GM19043 (cell line): ENCODE data around the gene PPFIA4.

Source experiments
- ATAC-seq: cut with Tn5 transposase; IDR thresholded peaks from one replicate; pipeline ENCODE4 v1.9.1; 2021; ENCODE audit warnings: low read depth; ENCODE audit not compliant: unreplicated experiment

The PPFIA4 gene

DNA sequence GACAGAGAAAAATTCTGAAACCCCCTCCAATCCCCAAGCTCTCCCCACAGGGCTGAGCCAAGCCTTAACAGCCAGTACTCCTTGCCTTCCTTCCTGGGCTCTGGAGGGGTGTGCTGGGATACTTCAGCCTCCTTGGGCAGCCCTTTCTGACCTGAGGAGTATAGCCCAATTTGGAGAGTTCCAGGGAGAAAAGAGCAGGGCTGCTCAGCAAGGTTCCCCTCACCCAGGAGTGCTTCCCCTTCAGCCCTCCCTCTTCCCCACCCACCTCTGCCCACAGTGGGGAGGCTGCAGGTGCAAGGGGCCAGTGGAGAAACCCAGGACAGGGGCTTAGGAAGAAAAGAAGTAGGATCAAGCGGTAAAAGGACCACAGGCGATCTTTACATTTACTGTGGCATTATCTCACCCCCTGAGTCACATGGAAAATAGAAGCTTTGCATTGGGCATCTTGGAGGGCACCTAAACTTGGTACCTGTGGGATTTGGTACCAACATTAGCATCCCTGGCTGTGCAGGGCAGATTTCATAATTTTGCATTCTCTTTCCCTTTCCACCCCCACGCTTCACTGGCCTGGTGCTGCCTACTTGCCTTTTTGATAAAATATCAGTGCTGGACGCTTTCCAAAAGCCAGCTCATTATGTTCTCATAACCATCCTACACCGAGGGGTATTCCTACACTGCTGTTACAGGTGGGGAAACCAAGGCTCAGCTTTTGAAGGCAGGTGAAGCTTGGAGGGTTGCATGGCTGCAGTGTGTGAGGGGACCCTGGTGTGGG, 98.4 kb downstream of the PPFIA4 start:
- ATAC-seq = no peak

GRCh38 chr1:203126151-203126865, 100.0 kb downstream of the PPFIA4 start:
- no peak for ATAC-seq

GRCh38 chr1:203126866-203127665, 100.8 kb downstream of the PPFIA4 start:
- no peak for ATAC-seq

- ATAC-seq = no peak
These were observed 101.6 kb downstream of the PPFIA4 start, which contains the start of gene ADORA1 for GRCh38 chr1:203127666-203128430. Gene ADORA1 (plus strand): TSS chr1:203127726. CDS start chr1:203128842, 1,116 bp downstream.

DNA sequence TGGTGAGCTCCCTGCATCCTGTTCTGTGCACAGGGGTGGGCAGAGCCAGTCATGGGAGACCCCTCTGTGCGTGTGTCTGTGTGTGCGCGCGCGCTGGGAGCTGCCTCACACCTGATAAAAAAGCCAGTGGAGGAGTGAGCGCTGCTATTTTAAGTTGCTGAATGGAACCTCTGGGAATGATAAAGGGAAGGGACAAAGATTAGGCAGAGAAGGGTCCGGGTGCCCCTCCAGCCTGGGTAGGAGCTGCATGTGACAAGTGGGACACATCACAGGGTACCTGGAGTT, 102.1 kb downstream of the PPFIA4 start:
- ATAC-seq = no peak
